HL-60 (cell line): Measurements from ENCODE around the gene JMJD1C.

Experiments
- DNase-seq, 2 experiments: peaks; one replicate each; pipeline ENCODE4 v3.0.0-alpha.2; 2010 to 2020; ENCODE audit warnings: low read depth in 1 of 2, low spot score in 1 of 2
- H3K27ac ChIP-seq: fragments of 250-450 bp; sonication (Bioruptor Pico); replicated peaks from 2 replicates; pipeline ENCODE4 v1.5.1; 2020; ENCODE audit warnings: mild to moderate bottlenecking, moderate library complexity
- H3K27me3 ChIP-seq: fragments of 250-450 bp; sonication (Bioruptor Pico); 2 replicates; pipeline ENCODE4 v1.5.1; 2021; ENCODE audit warnings: mild to moderate bottlenecking, moderate library complexity; ENCODE audit not compliant: insufficient read depth, poor library complexity, severe bottlenecking
- H3K4me3 ChIP-seq: replicated peaks from 2 replicates; pipeline ENCODE4 v1.5.1; 2011; ENCODE audit warnings: mild to moderate bottlenecking, control low read depth, low read length; ENCODE audit not compliant: insufficient read depth
- CTCF ChIP-seq: IDR thresholded peaks from one replicate; pipeline ENCODE4 v1.5.1; 2011; ENCODE audit warnings: low read length, control low read depth, inconsistent platforms; ENCODE audit not compliant: insufficient read depth
- GABPA ChIP-seq: IDR thresholded peaks from 2 replicates; pipeline ENCODE4 v1.6.1; 2012; ENCODE audit warnings: low read depth
- POLR2AphosphoS5 ChIP-seq: IDR thresholded peaks from 2 replicates; pipeline ENCODE4 v1.6.1; 2012; ENCODE audit warnings: low read depth
- REST ChIP-seq: IDR thresholded peaks from 2 replicates; pipeline ENCODE4 v1.6.1; 2012; ENCODE audit warnings: low read depth; ENCODE audit not compliant: insufficient replicate concordance
- SPI1 ChIP-seq: IDR thresholded peaks from 2 replicates; pipeline ENCODE4 v1.6.1; 2012; ENCODE audit warnings: low read depth, mild to moderate bottlenecking, borderline replicate concordance

Gene JMJD1C

GRCh38 chr10:63393050-63393449 lies 72.7 kb downstream of the JMJD1C start:
- no peak for DNase-seq
- no peak overlapping the region for H3K4me3 ChIP-seq
- H3K27ac ChIP-seq = no peak overlapping the region
- H3K27me3 ChIP-seq = no peaks in the 10 kb centered on the region
- TF ChIP-seq CTCF = no peak
- TF ChIP-seq SPI1 = no peak
- no peak for TF ChIP-seq GABPA
- no peak for TF ChIP-seq REST
- TF ChIP-seq POLR2AphosphoS5 = no peak

GRCh38 chr10:63392224-63392623 lies 73.6 kb downstream of the JMJD1C start:
- H3K27ac ChIP-seq = no peak overlapping the region
- H3K27me3 ChIP-seq = no peaks in the 10 kb centered on the region
- DNase-seq = no peak
- no peak overlapping the region for H3K4me3 ChIP-seq
- TF ChIP-seq GABPA (no peak), SPI1 (no peak), POLR2AphosphoS5 (no peak), REST (no peak), CTCF (no peak)

- TF ChIP-seq CTCF (no peak), POLR2AphosphoS5 (no peak), REST (no peak), GABPA (no peak), SPI1 (no peak)
- no peak overlapping the region for H3K4me3 ChIP-seq
- no peak overlapping the region for H3K27ac ChIP-seq
- peak in 1 of 2 experiments; percentile 15 for DNase-seq
- no peaks in the 10 kb centered on the region for H3K27me3 ChIP-seq
Measured at GRCh38 chr10:63391812-63392211, 74.0 kb downstream of the JMJD1C start.
